Activated CD4-positive, alpha-beta T cell treated with anti-CD3 and anti-CD28 coated beads, Interleukin-2, amount 50 U/mL, for 4 hours (primary cell): ENCODE results near the gene NHLH1.

Source experiments
- DNase-seq, 2 experiments: peaks; one replicate each; pipeline ENCODE4 v3.0.0-alpha.2; 2020

NHLH1 gene

GRCh38 chr1:160414881-160415280 lies 48.0 kb downstream of the NHLH1 start:
- DNase-seq, result no peak

- no peak for DNase-seq
Measured at GRCh38 chr1:160415696-160416290, 48.9 kb downstream of the NHLH1 start.

GRCh38 chr1:160416369-160416768 lies 49.5 kb downstream of the NHLH1 start:
- no peak for DNase-seq

DNA sequence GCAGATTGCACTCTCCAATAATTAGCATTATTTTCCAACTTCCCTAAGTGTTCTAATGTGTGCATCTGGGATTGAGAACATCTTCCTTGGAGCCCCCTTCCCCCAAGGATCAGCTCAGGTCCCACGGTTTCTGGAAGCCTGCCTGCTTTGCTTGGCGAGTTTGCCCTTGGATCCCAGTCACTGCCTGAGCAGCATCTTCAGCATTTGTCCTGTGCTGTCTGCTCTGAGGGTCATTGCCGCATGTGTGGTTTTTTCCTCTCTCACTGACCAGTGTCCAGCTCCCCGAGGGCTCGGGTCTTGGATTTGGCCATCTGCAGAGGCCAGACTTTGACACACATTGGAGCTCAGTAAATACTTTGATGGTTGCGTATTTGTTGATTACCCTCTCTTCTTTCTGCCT lies 51.6 kb downstream of the NHLH1 start:
- no peak for DNase-seq

DNA sequence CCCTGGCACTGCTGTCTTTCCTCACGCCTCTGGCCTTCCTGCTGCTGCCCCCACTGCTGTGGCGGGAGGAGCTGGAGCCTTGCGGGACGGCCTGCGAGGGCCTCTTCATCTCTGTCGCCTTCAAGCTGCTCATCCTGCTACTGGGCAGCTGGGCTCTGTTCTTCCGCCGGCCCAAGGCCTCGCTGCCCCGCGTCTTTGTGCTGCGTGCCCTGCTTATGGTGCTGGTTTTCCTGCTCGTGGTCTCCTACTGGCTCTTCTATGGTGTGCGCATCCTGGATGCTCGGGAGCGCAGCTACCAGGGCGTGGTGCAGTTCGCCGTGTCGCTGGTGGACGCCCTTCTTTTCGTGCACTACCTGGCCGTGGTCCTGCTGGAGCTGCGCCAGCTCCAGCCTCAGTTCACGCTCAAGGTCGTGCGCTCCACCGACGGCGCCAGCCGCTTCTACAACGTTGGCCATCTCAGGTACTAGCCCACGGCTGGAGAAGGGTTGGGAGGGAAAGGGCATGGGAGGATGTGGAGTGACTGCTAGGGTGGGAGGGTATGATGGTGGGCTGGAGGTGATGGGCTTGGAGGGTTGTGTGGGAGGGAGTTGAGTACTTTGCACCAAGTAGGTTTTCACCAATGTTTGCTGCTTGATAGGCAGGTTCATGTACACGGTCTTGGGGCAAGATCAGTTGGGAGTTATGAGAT lies 52.4 kb downstream of the NHLH1 start:
- no peak for DNase-seq

DNA sequence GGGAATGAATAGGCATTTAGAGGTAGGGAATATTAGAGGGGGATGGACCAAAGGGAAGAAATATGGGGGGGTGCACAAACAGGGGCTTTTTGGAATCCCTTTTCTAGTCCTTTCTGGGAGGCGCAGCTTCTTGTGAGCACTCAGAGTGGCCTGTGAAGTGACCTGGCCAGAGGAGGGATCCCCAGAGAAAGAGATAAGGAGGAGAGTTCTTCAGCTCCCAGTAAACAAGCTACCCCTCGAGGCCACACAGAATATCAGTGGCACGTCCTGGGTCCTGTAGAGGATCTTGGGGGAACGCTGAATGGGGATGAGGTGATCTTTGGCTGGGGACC lies 52.9 kb downstream of the NHLH1 start:
- no peak for DNase-seq

DNA sequence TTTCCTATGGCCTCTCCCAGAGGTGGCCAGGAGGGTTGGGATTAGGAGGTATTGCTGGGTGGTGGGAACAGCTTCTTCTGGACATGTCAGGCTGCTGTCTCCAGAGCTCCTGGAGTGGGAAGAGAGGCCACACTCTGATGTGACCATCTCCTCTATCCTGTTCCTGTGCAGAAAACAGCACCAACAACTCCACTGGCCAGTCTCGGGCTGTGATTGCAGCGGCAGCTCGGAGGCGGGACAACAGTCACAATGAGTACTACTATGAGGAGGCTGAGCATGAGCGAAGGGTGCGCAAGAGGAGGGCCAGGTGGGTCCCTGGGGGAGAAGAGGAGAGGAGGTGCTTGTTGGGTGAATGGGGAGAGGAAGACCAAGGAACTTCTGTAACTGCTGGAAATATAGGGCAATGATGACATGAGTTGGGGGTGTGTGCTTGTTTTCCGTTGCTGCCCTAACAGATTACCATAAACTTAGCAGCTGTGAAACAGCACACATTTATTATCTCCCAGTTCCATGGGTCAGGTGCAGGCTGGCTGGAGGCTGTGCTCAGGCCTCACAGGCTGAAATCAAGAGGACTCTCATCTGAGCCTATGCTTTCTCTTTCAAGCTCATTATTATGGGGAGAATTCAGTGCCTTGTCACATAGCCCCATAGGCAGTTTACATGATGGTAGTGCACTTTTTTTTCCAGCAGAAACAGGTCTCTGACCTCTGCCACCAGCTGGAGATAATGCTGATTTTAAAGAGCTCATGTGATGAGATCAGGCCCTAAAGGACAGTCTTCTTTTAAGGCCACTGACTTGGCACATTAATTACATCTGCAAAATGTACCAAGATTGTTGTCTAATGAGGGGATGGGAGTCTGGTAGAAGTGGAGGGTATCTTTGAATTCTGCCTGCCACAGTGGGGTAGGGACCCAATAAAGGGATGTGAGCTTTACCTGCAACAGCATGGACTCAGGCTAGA lies 54.3 kb downstream of the NHLH1 start:
- no peak for DNase-seq

DNA sequence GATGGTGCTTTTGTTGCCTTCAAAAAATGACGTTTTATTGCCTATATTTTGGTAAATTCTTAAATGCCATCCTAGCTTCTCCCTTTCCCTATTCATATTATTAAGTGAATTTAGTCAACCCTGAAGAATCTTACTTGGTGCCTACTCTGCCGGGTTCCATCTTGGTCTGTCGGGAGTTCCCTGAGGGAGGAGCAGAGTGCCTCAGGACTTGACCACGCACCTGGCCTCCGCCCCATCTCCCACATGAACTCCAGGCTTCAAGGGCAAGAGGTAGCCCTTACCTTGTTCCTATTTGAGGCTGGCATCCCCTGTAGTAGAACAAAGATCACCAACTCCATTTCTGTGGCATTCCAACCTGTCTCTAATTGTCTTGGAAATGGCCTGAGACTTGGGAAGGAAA lies 55.0 kb downstream of the NHLH1 start:
- no peak for DNase-seq
